ENCODE data around the gene GJA10.
"Not testable (repeated sequence)": the region's sequence is repeated elsewhere in the genome, so short reads cannot be mapped to it uniquely, and the experiment has no call there.

The GJA10 gene

GRCh38 chr6:89894169-89894568 is at the start of gene GJA10:
Gene GJA10 (plus strand): TSS chr6:89894469. CDS start chr6:89894469, 0 bp downstream.
- no peak for DNase-seq (ENCODE audit: low spot score)

GRCh38 chr6:89847513-89847912 is 46.8 kb upstream of the GJA10 start:
- not testable (repeated sequence) for DNase-seq (ENCODE audit: low spot score)

- peak; percentile 57 for DNase-seq (ENCODE audit: low spot score)
These were observed 41.2 kb upstream of the GJA10 start for GRCh38 chr6:89853068-89853467.

GRCh38 chr6:89858041-89858440 is 36.2 kb upstream of the GJA10 start:
- no peak for DNase-seq (ENCODE audit: low spot score)

- DNase-seq (ENCODE audit: low spot score) = no peak
These were observed 34.5 kb upstream of the GJA10 start for GRCh38 chr6:89859744-89860143.

GRCh38 chr6:89862273-89862672 is 32.0 kb upstream of the GJA10 start:
- no peak for DNase-seq (ENCODE audit: low spot score)

GRCh38 chr6:89862698-89863097 is 31.6 kb upstream of the GJA10 start:
- no peak for DNase-seq (ENCODE audit: low spot score)

- DNase-seq (ENCODE audit: low spot score) = no peak
These were observed 28.1 kb upstream of the GJA10 start for GRCh38 chr6:89866024-89866678.

- no peak for DNase-seq (ENCODE audit: low spot score)
These were observed 20.5 kb upstream of the GJA10 start for GRCh38 chr6:89873721-89874120.

GRCh38 chr6:89874438-89874837 is 19.8 kb upstream of the GJA10 start:
- no peak for DNase-seq (ENCODE audit: low spot score)

- DNase-seq (ENCODE audit: low spot score) = no peak
These were observed 7.7 kb upstream of the GJA10 start for GRCh38 chr6:89886378-89887120.

GRCh38 chr6:89887452-89888137 is 6.7 kb upstream of the GJA10 start:
- no peak for DNase-seq (ENCODE audit: low spot score)

- no peak for DNase-seq (ENCODE audit: low spot score)
These were observed 6.1 kb upstream of the GJA10 start for GRCh38 chr6:89888138-89888514.

- DNase-seq (ENCODE audit: low spot score) = no peak
These were observed 5.4 kb upstream of the GJA10 start for GRCh38 chr6:89888871-89889270.

GRCh38 chr6:89890845-89891528 is 3.3 kb upstream of the GJA10 start:
- not testable (repeated sequence) for DNase-seq (ENCODE audit: low spot score)

- not testable (repeated sequence) for DNase-seq (ENCODE audit: low spot score)
These were observed 1.7 kb upstream of the GJA10 start for GRCh38 chr6:89892577-89892976.

GRCh38 chr6:89895276-89895874 is 1.1 kb downstream of the GJA10 start:
- peak; percentile 61 for DNase-seq (ENCODE audit: low spot score)

- DNase-seq (ENCODE audit: low spot score) = not testable (repeated sequence)
These were observed 16.0 kb downstream of the GJA10 start for GRCh38 chr6:89910001-89910901.

- DNase-seq (ENCODE audit: low spot score) = no peak
These were observed 16.6 kb downstream of the GJA10 start for GRCh38 chr6:89910902-89911240.

- no peak for DNase-seq (ENCODE audit: low spot score)
These were observed 22.1 kb downstream of the GJA10 start for GRCh38 chr6:89916136-89916920.
